Measurements from ENCODE around the gene RFX4. TPM values are rescaled to one million over a fixed set of nuclear protein-coding genes. Genes with fewer than 3 reads are reported as not detected.

Gene RFX4
- total RNA-seq, 1 donor from 2014 or later, result 53.8 TPM

- no peak for DNase-seq (ENCODE audit: low read depth, low spot score)
- TF ChIP-seq CTCF (conservative IDR thresholded peaks at IDR 0.05), result no peak
- Mint-ChIP-seq H3K4me3 (no peak overlapping the region), H3K27ac (ENCODE audit: unreplicated experiment) (peak overlapping the region; percentile 53), H3K36me3 (ENCODE audit: low read depth) (peaks cover 7% of the 10 kb centered on the region), H3K4me1 (peaks cover 27% of the 10 kb centered on the region), H3K27me3 (ENCODE audit: low read depth) (no peaks in the 10 kb centered on the region), H3K9me3 (peaks cover 3% of the 10 kb centered on the region)
Measured at GRCh38 chr12:106631150-106631549, 48.3 kb downstream of the RFX4 start.

DNA sequence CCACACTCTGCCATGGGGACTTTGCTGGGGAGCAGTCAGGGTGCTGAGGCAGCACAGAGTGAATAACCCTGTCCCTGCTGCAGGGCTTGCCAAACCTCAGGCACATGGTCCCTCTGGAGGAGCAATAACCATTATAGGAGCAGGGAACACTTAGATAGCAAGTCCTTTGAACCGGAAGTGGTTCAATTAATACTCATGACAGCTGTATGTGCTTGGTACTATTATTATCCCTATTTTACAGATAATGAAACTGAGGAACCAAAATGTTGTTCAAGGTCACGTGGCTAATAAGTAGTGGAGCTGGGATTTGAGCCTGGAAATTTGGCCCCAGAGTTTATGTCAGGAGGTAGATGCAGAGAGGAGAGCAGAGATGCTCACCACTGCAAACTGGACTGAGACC is 49.0 kb downstream of the RFX4 start:
- H3K4me1 Mint-ChIP-seq, result peaks cover 25% of the 10 kb centered on the region
- no peaks in the 10 kb centered on the region for H3K27me3 Mint-ChIP-seq (ENCODE audit: low read depth)
- peak overlapping the region; percentile 79 for H3K27ac Mint-ChIP-seq (ENCODE audit: unreplicated experiment)
- H3K36me3 Mint-ChIP-seq (ENCODE audit: low read depth), result peaks cover 3% of the 10 kb centered on the region
- DNase-seq (ENCODE audit: low read depth, low spot score), result no peak
- H3K4me3 Mint-ChIP-seq, result no peak overlapping the region
- peaks cover 2% of the 10 kb centered on the region for H3K9me3 Mint-ChIP-seq
- TF ChIP-seq CTCF (conservative IDR thresholded peaks at IDR 0.05), result no peak

DNA sequence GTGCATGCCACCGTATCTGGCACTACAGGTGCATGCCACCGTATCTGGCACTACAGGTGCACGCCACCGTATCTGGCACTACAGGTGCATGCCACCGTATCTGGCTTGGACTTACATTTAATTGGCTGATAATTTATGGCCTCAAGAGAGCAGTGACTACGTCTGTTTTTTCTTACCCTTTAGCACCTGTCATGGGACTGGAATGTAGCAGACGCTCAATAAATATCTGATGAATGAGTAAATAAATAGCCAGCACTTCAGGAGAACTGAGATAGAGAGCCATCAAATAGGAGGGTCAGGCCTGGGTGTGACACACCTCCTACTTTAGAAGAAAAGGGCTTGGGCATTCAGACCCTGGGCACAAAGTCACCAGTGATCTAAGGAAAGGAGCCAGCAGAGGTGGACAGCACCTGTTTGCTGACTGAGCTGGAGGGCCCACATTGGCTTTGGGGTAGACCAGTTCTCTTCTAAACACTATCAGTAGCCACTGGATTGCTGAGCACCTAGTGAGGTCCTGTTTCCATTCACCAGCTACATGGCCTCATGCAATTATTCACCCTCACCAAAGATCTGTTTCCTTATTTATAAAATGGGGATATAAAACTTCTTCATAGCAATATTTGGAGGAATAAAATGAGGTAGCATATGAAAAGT is 50.1 kb downstream of the RFX4 start:
- Mint-ChIP-seq H3K27ac (ENCODE audit: unreplicated experiment) (no peak overlapping the region), H3K36me3 (ENCODE audit: low read depth) (no peaks in the 10 kb centered on the region), H3K4me3 (no peak overlapping the region), H3K27me3 (ENCODE audit: low read depth) (no peaks in the 10 kb centered on the region), H3K9me3 (no peaks in the 10 kb centered on the region), H3K4me1 (peaks cover 27% of the 10 kb centered on the region)
- no peak for TF ChIP-seq CTCF (conservative IDR thresholded peaks at IDR 0.05)
- DNase-seq (ENCODE audit: low read depth, low spot score), result no peak

- H3K9me3 Mint-ChIP-seq, result no peaks in the 10 kb centered on the region
- no peak for TF ChIP-seq CTCF (conservative IDR thresholded peaks at IDR 0.05)
- no peaks in the 10 kb centered on the region for H3K27me3 Mint-ChIP-seq (ENCODE audit: low read depth)
- no peaks in the 10 kb centered on the region for H3K36me3 Mint-ChIP-seq (ENCODE audit: low read depth)
- DNase-seq (ENCODE audit: low read depth, low spot score), result no peak
- no peak overlapping the region for H3K27ac Mint-ChIP-seq (ENCODE audit: unreplicated experiment)
- H3K4me1 Mint-ChIP-seq, result peaks cover 27% of the 10 kb centered on the region
- H3K4me3 Mint-ChIP-seq, result no peak overlapping the region
Measured at GRCh38 chr12:106633451-106633823, 50.6 kb downstream of the RFX4 start.

GRCh38 chr12:106634206-106634605 is 51.4 kb downstream of the RFX4 start:
- H3K4me1 Mint-ChIP-seq, result peaks cover 27% of the 10 kb centered on the region
- no peak for DNase-seq (ENCODE audit: low read depth, low spot score)
- H3K4me3 Mint-ChIP-seq, result no peak overlapping the region

More at GRCh38 chr12:106634206-106634605, 51.4 kb downstream of the RFX4 start:
- TF ChIP-seq CTCF (conservative IDR thresholded peaks at IDR 0.05), result no peak
- Mint-ChIP-seq H3K36me3 (ENCODE audit: low read depth) (no peaks in the 10 kb centered on the region), H3K27me3 (ENCODE audit: low read depth) (no peaks in the 10 kb centered on the region), H3K9me3 (no peaks in the 10 kb centered on the region), H3K27ac (ENCODE audit: unreplicated experiment) (no peak overlapping the region)
